SU-DHL-6 (cell line): ENCODE measurements around the gene ACTG1.

Source experiments
- EZH2phosphoT487 ChIP-seq: fragments of 200-600 bp; sonication (generic), shearing (Covaris generic); conservative IDR thresholded peaks from 2 replicates; pipeline ENCODE4 v1.6.1; 2018; ENCODE audit warnings: mild to moderate bottlenecking, antibody characterized with exemption, low read length, moderate library complexity, mixed read lengths
- TF ChIP-seq, protein P1 (sequence below): fragments of 200-600 bp; sonication (generic); IDR thresholded peaks from one replicate; pipeline ENCODE4 v1.5.1; 2017; ENCODE audit warnings: antibody characterized with exemption, mild to moderate bottlenecking, low read length, moderate library complexity; ENCODE audit not compliant: insufficient read depth, poor library complexity, severe bottlenecking

DNA sequence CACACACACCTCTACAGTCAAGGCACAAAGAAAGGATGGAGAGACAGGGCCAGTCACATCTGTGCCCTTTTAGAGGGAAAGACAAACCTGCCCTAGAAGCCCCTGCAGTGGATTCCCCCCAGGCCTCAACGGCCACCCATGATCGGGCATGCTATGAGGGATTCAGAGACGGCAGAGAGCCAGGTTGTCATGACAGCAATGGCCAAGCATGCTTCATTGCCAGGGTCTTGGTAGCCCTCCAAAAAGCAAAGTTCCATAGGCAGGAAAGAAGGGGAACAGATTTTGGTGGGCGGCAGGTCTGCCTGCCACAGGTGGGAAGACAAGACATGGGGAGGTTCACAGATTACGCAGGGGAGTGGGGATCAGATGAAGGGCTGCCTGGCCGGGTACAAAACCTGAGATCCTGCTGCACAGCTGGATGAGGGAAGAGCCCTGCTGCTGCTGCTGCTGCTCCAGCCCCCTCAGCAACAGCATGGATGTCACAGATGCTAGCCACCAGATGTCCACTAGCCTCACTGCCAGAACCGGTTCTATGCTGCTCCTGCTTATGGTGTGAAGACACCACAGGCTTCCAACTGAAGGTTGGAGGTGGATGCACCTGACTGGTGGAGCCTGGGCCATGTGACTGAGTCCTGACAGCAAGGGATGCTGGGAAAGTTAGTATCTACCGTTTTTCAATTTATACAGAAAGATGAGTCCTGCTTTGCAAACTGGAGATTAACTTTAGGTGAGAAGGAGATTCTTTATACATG, 17.8 kb downstream of the ACTG1 start:
- TF ChIP-seq, protein P1, sequence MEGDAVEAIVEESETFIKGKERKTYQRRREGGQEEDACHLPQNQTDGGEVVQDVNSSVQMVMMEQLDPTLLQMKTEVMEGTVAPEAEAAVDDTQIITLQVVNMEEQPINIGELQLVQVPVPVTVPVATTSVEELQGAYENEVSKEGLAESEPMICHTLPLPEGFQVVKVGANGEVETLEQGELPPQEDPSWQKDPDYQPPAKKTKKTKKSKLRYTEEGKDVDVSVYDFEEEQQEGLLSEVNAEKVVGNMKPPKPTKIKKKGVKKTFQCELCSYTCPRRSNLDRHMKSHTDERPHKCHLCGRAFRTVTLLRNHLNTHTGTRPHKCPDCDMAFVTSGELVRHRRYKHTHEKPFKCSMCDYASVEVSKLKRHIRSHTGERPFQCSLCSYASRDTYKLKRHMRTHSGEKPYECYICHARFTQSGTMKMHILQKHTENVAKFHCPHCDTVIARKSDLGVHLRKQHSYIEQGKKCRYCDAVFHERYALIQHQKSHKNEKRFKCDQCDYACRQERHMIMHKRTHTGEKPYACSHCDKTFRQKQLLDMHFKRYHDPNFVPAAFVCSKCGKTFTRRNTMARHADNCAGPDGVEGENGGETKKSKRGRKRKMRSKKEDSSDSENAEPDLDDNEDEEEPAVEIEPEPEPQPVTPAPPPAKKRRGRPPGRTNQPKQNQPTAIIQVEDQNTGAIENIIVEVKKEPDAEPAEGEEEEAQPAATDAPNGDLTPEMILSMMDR: no peak
- TF ChIP-seq EZH2phosphoT487: no peak
